HepG2 (cell line): Measurements from ENCODE around the gene GABRG3. TPM values are rescaled to one million over a fixed set of nuclear protein-coding genes. Genes with fewer than 3 reads are reported as not detected.

Experiments
- GABPB1 ChIP-seq: IDR thresholded peaks from 2 replicates; pipeline ENCODE4 v1.6.1; 2016; ENCODE audit warnings: mild to moderate bottlenecking, missing genetic modification reagents, moderate library complexity, missing compliant biosample characterization
- HNF4A ChIP-seq: sonication (generic); formaldehyde crosslinking; IDR thresholded peaks from 2 replicates; pipeline ENCODE4 v1.4.0; 2020; ENCODE audit warnings: missing genetic modification reagents
- HOXA7 ChIP-seq: sonication (generic); formaldehyde crosslinking; IDR thresholded peaks from 2 replicates; pipeline ENCODE4 v1.8.1; 2022; ENCODE audit warnings: mild to moderate bottlenecking, missing genetic modification reagents, moderate library complexity
- MTF2 ChIP-seq: sonication (generic); formaldehyde crosslinking; IDR thresholded peaks from 2 replicates; pipeline ENCODE4 v1.5.0; 2020; ENCODE audit warnings: missing genetic modification reagents, borderline replicate concordance
- PAX8 ChIP-seq: sonication (generic); formaldehyde crosslinking; IDR thresholded peaks from 2 replicates; pipeline ENCODE4 v1.8.0; 2022; ENCODE audit warnings: mild to moderate bottlenecking, missing genetic modification reagents, borderline replicate concordance
- TAF1 ChIP-seq: sonication (generic); formaldehyde crosslinking; IDR thresholded peaks from 2 replicates; pipeline ENCODE4 v1.4.0; 2020; ENCODE audit warnings: missing genetic modification reagents
- ZNF274 ChIP-seq: sonication (generic); formaldehyde crosslinking; IDR thresholded peaks from 2 replicates; pipeline ENCODE4 v1.5.1; 2020; ENCODE audit warnings: mild to moderate bottlenecking, missing genetic modification reagents
- ZNF350 ChIP-seq: sonication (generic); formaldehyde crosslinking; IDR thresholded peaks from 2 replicates; pipeline ENCODE4 v1.4.0; 2020; ENCODE audit warnings: mild to moderate bottlenecking, low read depth, missing genetic modification reagents, borderline replicate concordance
- polyA plus RNA-seq, 8 experiments: library from polyadenylated mRNA; depleted of rRNA in 3 of 8; stranded (reverse) in 7 of 8; unstranded in 1 of 8; fragments of >200 nt; fragmentation: Illumina TruSeq in 4 of 8; extraction: Trizol in 4 of 8; gene quantifications; 2 replicates each; pipeline versions ENCODE4 v1.2.1 to v1.2.3, GENCODE V29; 2011 to 2016; ENCODE audit warnings: low read depth in 4 of 8, missing spikeins in 1 of 8, mixed read lengths in 1 of 8; ENCODE audit not compliant: insufficient read depth in 1 of 8
- total RNA-seq, 5 experiments: library from RNA; depleted of rRNA; stranded (reverse); fragments of >200 nt; fragmentation: Illumina TruSeq; extraction: Trizol; gene quantifications; 2 replicates each; pipeline ENCODE4 v1.2.3, GENCODE V29; 2016; ENCODE audit warnings: low read depth in 1 of 5
- TF ChIP-seq, protein P1 (sequence below): sonication (generic); formaldehyde crosslinking; IDR thresholded peaks from 2 replicates; pipeline ENCODE4 v1.4.0; 2020; ENCODE audit warnings: missing genetic modification reagents, borderline replicate concordance
- TF ChIP-seq, protein P2 (sequence below), 2 experiments: fragments of 450-650 bp in 1 of 2; sonication (generic) in 1 of 2; formaldehyde crosslinking; IDR thresholded peaks; 2 replicates each; pipeline versions ENCODE4 v1.5.0 to v1.8.0; 2020 to 2022; ENCODE audit warnings: mild to moderate bottlenecking in 1 of 2, missing genetic modification reagents in 1 of 2

GABRG3 gene
- total and polyA plus RNA-seq, 2 of the 13 experiments (the other 11 are each of a cell fraction or from before 2014, with no cell fraction given), result not detected

GRCh38 chr15:27570746-27571145, 599.8 kb downstream of the GABRG3 start (continued):
- TF ChIP-seq, protein P1, sequence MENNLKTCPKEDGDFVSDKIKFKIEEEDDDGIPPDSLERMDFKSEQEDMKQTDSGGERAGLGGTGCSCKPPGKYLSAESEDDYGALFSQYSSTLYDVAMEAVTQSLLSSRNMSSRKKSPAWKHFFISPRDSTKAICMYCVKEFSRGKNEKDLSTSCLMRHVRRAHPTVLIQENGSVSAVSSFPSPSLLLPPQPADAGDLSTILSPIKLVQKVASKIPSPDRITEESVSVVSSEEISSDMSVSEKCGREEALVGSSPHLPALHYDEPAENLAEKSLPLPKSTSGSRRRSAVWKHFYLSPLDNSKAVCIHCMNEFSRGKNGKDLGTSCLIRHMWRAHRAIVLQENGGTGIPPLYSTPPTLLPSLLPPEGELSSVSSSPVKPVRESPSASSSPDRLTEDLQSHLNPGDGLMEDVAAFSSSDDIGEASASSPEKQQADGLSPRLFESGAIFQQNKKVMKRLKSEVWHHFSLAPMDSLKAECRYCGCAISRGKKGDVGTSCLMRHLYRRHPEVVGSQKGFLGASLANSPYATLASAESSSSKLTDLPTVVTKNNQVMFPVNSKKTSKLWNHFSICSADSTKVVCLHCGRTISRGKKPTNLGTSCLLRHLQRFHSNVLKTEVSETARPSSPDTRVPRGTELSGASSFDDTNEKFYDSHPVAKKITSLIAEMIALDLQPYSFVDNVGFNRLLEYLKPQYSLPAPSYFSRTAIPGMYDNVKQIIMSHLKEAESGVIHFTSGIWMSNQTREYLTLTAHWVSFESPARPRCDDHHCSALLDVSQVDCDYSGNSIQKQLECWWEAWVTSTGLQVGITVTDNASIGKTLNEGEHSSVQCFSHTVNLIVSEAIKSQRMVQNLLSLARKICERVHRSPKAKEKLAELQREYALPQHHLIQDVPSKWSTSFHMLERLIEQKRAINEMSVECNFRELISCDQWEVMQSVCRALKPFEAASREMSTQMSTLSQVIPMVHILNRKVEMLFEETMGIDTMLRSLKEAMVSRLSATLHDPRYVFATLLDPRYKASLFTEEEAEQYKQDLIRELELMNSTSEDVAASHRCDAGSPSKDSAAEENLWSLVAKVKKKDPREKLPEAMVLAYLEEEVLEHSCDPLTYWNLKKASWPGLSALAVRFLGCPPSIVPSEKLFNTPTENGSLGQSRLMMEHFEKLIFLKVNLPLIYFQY (CRISPR knock-in tag), result no peak
- no peak for TF ChIP-seq ZNF350 (CRISPR knock-in tag)
- no peak for TF ChIP-seq HOXA7 (CRISPR knock-in tag)
- no peak for TF ChIP-seq GABPB1 (CRISPR knock-in tag)
- TF ChIP-seq, protein P2, sequence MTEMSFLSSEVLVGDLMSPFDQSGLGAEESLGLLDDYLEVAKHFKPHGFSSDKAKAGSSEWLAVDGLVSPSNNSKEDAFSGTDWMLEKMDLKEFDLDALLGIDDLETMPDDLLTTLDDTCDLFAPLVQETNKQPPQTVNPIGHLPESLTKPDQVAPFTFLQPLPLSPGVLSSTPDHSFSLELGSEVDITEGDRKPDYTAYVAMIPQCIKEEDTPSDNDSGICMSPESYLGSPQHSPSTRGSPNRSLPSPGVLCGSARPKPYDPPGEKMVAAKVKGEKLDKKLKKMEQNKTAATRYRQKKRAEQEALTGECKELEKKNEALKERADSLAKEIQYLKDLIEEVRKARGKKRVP (CRISPR knock-in tag; IDR thresholded peaks at IDR 0.05), result no peak
- TF ChIP-seq TAF1, result no peak
- no peak for TF ChIP-seq HNF4A (CRISPR knock-in tag)
- TF ChIP-seq MTF2 (CRISPR knock-in tag), result no peak
- TF ChIP-seq ZNF274 (CRISPR knock-in tag), result no peak
- no peak for TF ChIP-seq PAX8 (CRISPR knock-in tag)
